HL-60/S4 (cell line): Measurements from ENCODE around the gene SPATA45.

ENCODE experiments used
- in situ Hi-C: fragments of 300-500 bp; cut with MboI; formaldehyde crosslinking; loops from 2 replicates; pipeline ENCODE4 v1.14.3; 2022; ENCODE audit warnings: low sequenced_read_pairs

SPATA45 gene

GRCh38 chr1:212783976-212784375, 63.5 kb downstream of the SPATA45 start:
- in situ Hi-C loops, result no loop called here

GRCh38 chr1:212782422-212783154, 64.9 kb downstream of the SPATA45 start:
- in situ Hi-C loops, result no loop called here

GRCh38 chr1:212781225-212781624, 66.2 kb downstream of the SPATA45 start:
- in situ Hi-C loops, result no loop called here

GRCh38 chr1:212780759-212781158, 66.7 kb downstream of the SPATA45 start:
- in situ Hi-C loops, result no loop called here
